Endothelial cell of umbilical vein (primary cell): ENCODE data around the gene PLBD1. TPM values are rescaled to one million over a fixed set of nuclear protein-coding genes. Genes with fewer than 3 reads are reported as not detected.

Source experiments
- BruUV-seq: library from RNA; stranded (reverse); fragments of 400-500 nt; replicated peaks from 2 replicates; lab custom pipeline; 2021; lab: Mats Ljungman, UMichigan
- CTCF ChIA-PET: fragments of 300-600, 350-600 bp; sonication (Branson Sonifier 250); formaldehyde crosslinking; loops from one replicate; lab custom pipeline; 2021; ENCODE audit warnings: antibody characterized with exemption, inconsistent platforms; lab: Charles Lee
- POLR2A ChIA-PET: fragments of 300-600, 350-600 bp; sonication (Branson Sonifier 250); formaldehyde crosslinking; loops from one replicate; lab custom pipeline; 2021; ENCODE audit warnings: antibody characterized with exemption, inconsistent platforms; lab: Charles Lee
- DNase-seq: peaks from one replicate; pipeline ENCODE4 v3.0.0-alpha.2; 2011; ENCODE audit warnings: low read depth, low spot score
- FAIRE-seq: peaks from 2 replicates; lab custom pipeline; 2011; peaks lifted over from hg19 to GRCh38; lab: Jason Lieb, UNC
- H2AFZ ChIP-seq: 2 replicates; pipeline ENCODE4 v1.6.0; 2012; ENCODE audit warnings: low read depth, low read length, control low read depth, inconsistent platforms
- H3K27ac ChIP-seq: 2 replicates; pipeline ENCODE4 v1.5.1; 2011; ENCODE audit warnings: low read depth, mild to moderate bottlenecking, control low read depth, low read length, moderate library complexity; ENCODE audit not compliant: insufficient read depth
- H3K27me3 ChIP-seq, 2 experiments: 2 replicates each; pipeline versions ENCODE4 v1.6.0 to v1.6.1; 2011; ENCODE audit warnings: low read length in 2 of 2, mixed read lengths in 1 of 2; ENCODE audit not compliant: control insufficient read depth in 2 of 2, insufficient read depth in 2 of 2
- H3K36me3 ChIP-seq, 2 experiments: 2 replicates in 1 of 2; 3 replicates in 1 of 2; pipeline ENCODE4 v1.5.1; 2011; ENCODE audit warnings: low read length in 2 of 2, mild to moderate bottlenecking in 1 of 2, moderate library complexity in 1 of 2; ENCODE audit not compliant: control insufficient read depth in 2 of 2, insufficient read depth in 2 of 2; ENCODE audit errors: extremely low read depth in 1 of 2
- H3K4me1 ChIP-seq: 3 replicates; pipeline ENCODE4 v1.5.1; 2011; ENCODE audit warnings: mild to moderate bottlenecking, low read length; ENCODE audit not compliant: control insufficient read depth, insufficient read depth; ENCODE audit errors: extremely low read depth
- H3K4me2 ChIP-seq: 2 replicates; pipeline ENCODE4 v1.6.1; 2011; ENCODE audit warnings: low read length, control low read depth, mixed read lengths; ENCODE audit not compliant: insufficient read depth
- H3K4me3 ChIP-seq, 3 experiments: fragments of 200-600 bp in 1 of 3; sonication (generic), shearing (Covaris generic) in 1 of 3; replicated peaks in 1 of 3; 2 replicates each; pipeline ENCODE4 v1.5.1; 2011 to 2016; ENCODE audit warnings: control low read depth in 3 of 3, low read length in 3 of 3, mild to moderate bottlenecking in 2 of 3, inconsistent platforms in 1 of 3, low read depth in 1 of 3, moderate library complexity in 1 of 3; ENCODE audit not compliant: insufficient read depth in 1 of 3
- H3K79me2 ChIP-seq: 2 replicates; pipeline ENCODE4 v1.6.0; 2012; ENCODE audit warnings: low read length, inconsistent platforms; ENCODE audit not compliant: control insufficient read depth, insufficient read depth
- H3K9ac ChIP-seq: replicated peaks from 2 replicates; pipeline ENCODE3; 2011; ENCODE audit warnings: low read length, control low read depth; ENCODE audit not compliant: insufficient read depth; ENCODE audit errors: extremely low read depth
- H3K9me1 ChIP-seq: replicated peaks from 3 replicates; pipeline ENCODE4 v1.6.0; 2011; ENCODE audit warnings: mild to moderate bottlenecking, low read length; ENCODE audit not compliant: control insufficient read depth, insufficient read depth; ENCODE audit errors: extremely low read depth
- H3K9me3 ChIP-seq: replicated peaks from 2 replicates; pipeline ENCODE4 v1.5.1; 2012; ENCODE audit warnings: low read length, inconsistent platforms; ENCODE audit not compliant: control insufficient read depth, insufficient read depth
- H4K20me1 ChIP-seq: replicated peaks from 2 replicates; pipeline ENCODE3; 2011; ENCODE audit warnings: mild to moderate bottlenecking, low read length; ENCODE audit not compliant: control insufficient read depth, insufficient read depth; ENCODE audit errors: extremely low read depth
- EZH2 ChIP-seq: IDR thresholded peaks from 2 replicates; pipeline ENCODE4 v1.6.1; 2012; ENCODE audit warnings: borderline replicate concordance, low read depth, mild to moderate bottlenecking, moderate library complexity, low read length, inconsistent platforms; ENCODE audit not compliant: severe bottlenecking
- FOS ChIP-seq: IDR thresholded peaks from 2 replicates; pipeline ENCODE4 v1.6.1; 2011; ENCODE audit warnings: mild to moderate bottlenecking, low read length, moderate library complexity, borderline replicate concordance; ENCODE audit not compliant: insufficient read depth
- GATA2 ChIP-seq: IDR thresholded peaks from 2 replicates; pipeline ENCODE4 v1.7.0; 2011; ENCODE audit warnings: low read depth, mild to moderate bottlenecking, moderate library complexity, mixed read lengths, low read length; ENCODE audit not compliant: insufficient read length, insufficient read depth
- JUN ChIP-seq: IDR thresholded peaks from 2 replicates; pipeline ENCODE4 v1.6.1; 2011; ENCODE audit warnings: borderline replicate concordance, low read depth; ENCODE audit not compliant: insufficient read length, insufficient read depth
- MYC ChIP-seq: IDR thresholded peaks from one replicate; pipeline ENCODE4 v1.6.1; 2011; ENCODE audit warnings: mild to moderate bottlenecking, low read depth, low read length
- POLR2A ChIP-seq: IDR thresholded peaks from 2 replicates; pipeline ENCODE4 v1.6.1; 2012; ENCODE audit warnings: low read depth, mild to moderate bottlenecking, control low read depth, low read length
- POLR2AphosphoS5 ChIP-seq: IDR thresholded peaks from 2 replicates; pipeline ENCODE4 v1.6.1; 2012; ENCODE audit warnings: low read depth, mild to moderate bottlenecking, control low read depth, low read length, moderate library complexity; ENCODE audit not compliant: insufficient read depth
- dilution Hi-C: fragments of 300-500 bp; cut with MboI; formaldehyde crosslinking; loops from one replicate; pipeline ENCODE4 v1.15.0; 2019; ENCODE audit warnings: low sequenced_read_pairs; ENCODE audit not compliant: extremely low pct_ligation_motif_present
- intact Hi-C: fragments of 100-400 bp; cut with micrococcal nuclease; formaldehyde crosslinking; loops from one replicate; pipeline ENCODE4 v1.10.0; 2022
- polyA plus RNA-seq, 4 experiments: library from polyadenylated mRNA; depleted of rRNA in 3 of 4; stranded (reverse) in 3 of 4; unstranded in 1 of 4; fragments of >200 nt; gene quantifications; 2 replicates each; pipeline versions ENCODE4 v1.2.1 to v1.2.3, GENCODE V29; 2011 to 2012; ENCODE audit warnings: missing spikeins in 1 of 4
- total RNA-seq: library from RNA; stranded (reverse); gene quantifications from 2 replicates; pipeline ENCODE4 v1.2.3, GENCODE V29; 2021
- TF ChIP-seq, protein P1 (sequence below), 2 donors: IDR thresholded peaks; 1 replicate in 1 of 2; 2 replicates in 1 of 2; pipeline ENCODE4 v1.5.1; 2011; ENCODE audit warnings: low read length in 2 of 2, mild to moderate bottlenecking in 2 of 2, moderate library complexity in 2 of 2, control low read depth in 1 of 2, inconsistent platforms in 1 of 2, low read depth in 1 of 2; ENCODE audit not compliant: insufficient read depth in 1 of 2; ENCODE audit errors: extremely low read depth in 1 of 2
- TF ChIP-seq, protein P2 (sequence below): IDR thresholded peaks from 2 replicates; pipeline ENCODE4 v1.6.1; 2011; ENCODE audit not compliant: insufficient read depth, insufficient read length

The PLBD1 gene
- total and polyA plus RNA-seq, 2 donors (not counting 3 experiments of a cell fraction or from before 2014, with no cell fraction given): 0.04 TPM; not detected in 1

DNA sequence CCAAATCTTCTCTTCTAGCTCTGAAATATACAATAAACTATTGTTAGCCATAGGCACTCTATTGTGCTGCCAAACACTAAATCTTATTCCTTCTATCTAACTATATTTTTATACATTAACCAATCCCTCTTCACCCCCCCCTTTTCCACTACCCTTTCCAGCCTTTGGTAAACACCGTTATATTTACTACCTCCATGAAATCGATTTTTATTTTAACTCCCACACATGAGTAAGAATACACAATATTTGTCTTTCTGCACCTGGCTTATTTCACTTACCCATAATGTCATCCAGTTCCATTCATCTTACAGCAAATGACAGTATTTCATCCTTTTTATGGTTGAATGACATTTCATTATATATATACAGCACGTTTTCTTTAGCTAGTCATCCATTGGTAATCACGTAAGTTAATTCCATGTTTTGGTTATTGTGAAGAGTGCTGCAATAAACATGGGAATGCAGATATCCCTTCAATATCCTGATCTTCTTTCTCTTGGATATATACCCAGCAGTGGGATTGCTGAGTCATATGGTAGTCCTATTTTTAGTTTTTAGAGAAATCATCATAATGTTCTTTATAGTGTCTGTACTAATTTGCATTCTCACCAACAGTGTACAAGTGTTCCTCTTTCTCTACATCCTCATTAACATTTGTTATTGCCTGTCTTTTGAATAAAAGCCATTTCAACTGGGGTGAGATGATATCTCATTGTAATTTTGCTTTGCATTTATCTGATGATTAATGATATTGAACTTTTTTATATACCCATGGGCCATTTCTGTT is 34.2 kb upstream of the PLBD1 start:
- Histone ChIP-seq H3K27ac (no peak overlapping the region), H4K20me1 (no peaks in the 10 kb centered on the region), H3K4me1 (no peaks in the 10 kb centered on the region), H3K4me3 (no peak overlapping the region), H3K27me3 (no peaks in the 10 kb centered on the region), H3K4me2 (no peak overlapping the region), H3K36me3 (no peaks in the 10 kb centered on the region), H3K9ac (no peak overlapping the region), H3K9me1 (no peaks in the 10 kb centered on the region), H3K9me3 (no peaks in the 10 kb centered on the region), H2AFZ (no peak overlapping the region), H3K79me2 (no peaks in the 10 kb centered on the region)
- ChIA-PET CTCF (interaction anchor here (0.8 kb wide), 1 partner anchor 11 kb away, joined by 4 read pairs; no protein-coding TSS in a partner anchor), POLR2A (no interaction called here)
- BruUV-seq: no TSS peak
- no peak for DNase-seq
- TF ChIP-seq POLR2AphosphoS5: no peak
- dilution Hi-C loops (no loop called here), intact Hi-C loops (no loop called here)
- FAIRE-seq: no peak

DNA sequence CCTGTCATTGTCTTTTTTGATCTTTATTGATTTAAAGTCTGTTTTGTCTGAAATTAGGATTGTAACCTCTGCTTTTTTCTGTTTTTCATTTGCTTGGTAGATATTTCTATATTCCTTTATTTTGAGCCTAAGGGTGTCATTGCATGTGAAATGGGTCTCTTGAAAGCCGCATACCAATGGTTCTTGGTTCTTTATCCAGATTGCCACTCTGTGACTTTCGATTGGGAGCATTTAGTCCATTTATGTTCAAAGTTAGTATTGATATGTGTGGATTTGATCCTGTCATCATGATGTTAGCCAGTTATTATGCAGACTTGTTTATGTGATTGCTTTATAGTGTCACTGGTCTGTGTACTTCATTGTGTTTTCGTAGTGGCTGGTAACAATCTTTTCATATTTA is 29.8 kb upstream of the PLBD1 start:
- H3K4me3 ChIP-seq: no peak overlapping the region
- H3K9ac ChIP-seq: no peak overlapping the region
- H3K79me2 ChIP-seq: no peaks in the 10 kb centered on the region
- no peak overlapping the region for H3K27ac ChIP-seq
- H3K4me1 ChIP-seq: no peaks in the 10 kb centered on the region
- H3K9me1 ChIP-seq: no peaks in the 10 kb centered on the region
- no peak overlapping the region for H2AFZ ChIP-seq
- no peak for DNase-seq
- CTCF ChIA-PET: no interaction called here
- no peaks in the 10 kb centered on the region for H3K36me3 ChIP-seq
- no peak for FAIRE-seq
- BruUV-seq: no TSS peak
- dilution Hi-C loops: no loop called here
- TF ChIP-seq JUN (no peak), FOS (no peak), GATA2 (no peak), MYC (no peak), POLR2AphosphoS5 (no peak), POLR2A (no peak), EZH2 (no peak)
- TF ChIP-seq, protein P1, sequence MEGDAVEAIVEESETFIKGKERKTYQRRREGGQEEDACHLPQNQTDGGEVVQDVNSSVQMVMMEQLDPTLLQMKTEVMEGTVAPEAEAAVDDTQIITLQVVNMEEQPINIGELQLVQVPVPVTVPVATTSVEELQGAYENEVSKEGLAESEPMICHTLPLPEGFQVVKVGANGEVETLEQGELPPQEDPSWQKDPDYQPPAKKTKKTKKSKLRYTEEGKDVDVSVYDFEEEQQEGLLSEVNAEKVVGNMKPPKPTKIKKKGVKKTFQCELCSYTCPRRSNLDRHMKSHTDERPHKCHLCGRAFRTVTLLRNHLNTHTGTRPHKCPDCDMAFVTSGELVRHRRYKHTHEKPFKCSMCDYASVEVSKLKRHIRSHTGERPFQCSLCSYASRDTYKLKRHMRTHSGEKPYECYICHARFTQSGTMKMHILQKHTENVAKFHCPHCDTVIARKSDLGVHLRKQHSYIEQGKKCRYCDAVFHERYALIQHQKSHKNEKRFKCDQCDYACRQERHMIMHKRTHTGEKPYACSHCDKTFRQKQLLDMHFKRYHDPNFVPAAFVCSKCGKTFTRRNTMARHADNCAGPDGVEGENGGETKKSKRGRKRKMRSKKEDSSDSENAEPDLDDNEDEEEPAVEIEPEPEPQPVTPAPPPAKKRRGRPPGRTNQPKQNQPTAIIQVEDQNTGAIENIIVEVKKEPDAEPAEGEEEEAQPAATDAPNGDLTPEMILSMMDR (IDR thresholded peaks at IDR 0.05; ENCODE audit: extremely low read depth in 1 of 2, insufficient read depth in 1 of 2, low read depth in 1 of 2, low read length in 2 of 2): no peak
- TF ChIP-seq, protein P2, sequence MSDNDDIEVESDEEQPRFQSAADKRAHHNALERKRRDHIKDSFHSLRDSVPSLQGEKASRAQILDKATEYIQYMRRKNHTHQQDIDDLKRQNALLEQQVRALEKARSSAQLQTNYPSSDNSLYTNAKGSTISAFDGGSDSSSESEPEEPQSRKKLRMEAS: no peak
- H3K4me2 ChIP-seq: no peak overlapping the region
- POLR2A ChIA-PET: no interaction called here
- no peaks in the 10 kb centered on the region for H3K9me3 ChIP-seq
- intact Hi-C loops: no loop called here
- no peaks in the 10 kb centered on the region for H4K20me1 ChIP-seq
- H3K27me3 ChIP-seq: no peaks in the 10 kb centered on the region
